Effector CD8-positive, alpha-beta T cell (primary cell): Measurements from ENCODE around the gene ERO1A.

ENCODE experiments used
- DNase-seq: peaks from one replicate; lab custom pipeline; 2025; lab: John Stamatoyannopoulos, UW

ERO1A gene

GRCh38 chr14:52602131-52602530 lies 93.2 kb downstream of the ERO1A start:
- no peak for DNase-seq

- DNase-seq: no peak
Measured at GRCh38 chr14:52599974-52600373, 95.4 kb downstream of the ERO1A start.

GRCh38 chr14:52598568-52598967 lies 96.8 kb downstream of the ERO1A start:
- no peak for DNase-seq

GRCh38 chr14:52596861-52597260 lies 98.5 kb downstream of the ERO1A start:
- DNase-seq: no peak

- no peak for DNase-seq
Measured at GRCh38 chr14:52596320-52596719, 99.0 kb downstream of the ERO1A start.

GRCh38 chr14:52590318-52590717 lies 105.0 kb downstream of the ERO1A start:
- no peak for DNase-seq
